ENCODE results near the gene ZNF81.
"Not testable (repeated sequence)": the region's sequence is repeated elsewhere in the genome, so short reads cannot be mapped to it uniquely, and the experiment has no call there.

The ZNF81 gene

DNA sequence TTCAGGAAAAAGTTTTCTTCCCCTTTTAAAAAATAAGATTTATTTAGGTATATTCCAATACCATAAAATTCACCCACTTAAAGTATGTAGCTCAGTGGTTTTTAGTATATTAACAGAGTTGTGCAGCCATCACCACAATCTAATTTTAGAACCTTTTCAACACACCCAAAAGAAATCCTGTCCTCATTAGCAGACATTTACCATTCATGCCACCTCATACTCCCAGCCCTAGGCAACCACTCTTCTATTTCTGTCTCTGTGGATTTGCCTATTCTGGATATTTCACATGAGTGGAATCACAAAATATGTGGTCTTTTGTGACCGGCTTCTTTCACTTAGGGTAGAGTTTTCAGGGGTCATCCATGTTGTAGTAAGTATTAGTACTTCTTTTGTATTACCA is 7.4 kb downstream of the ZNF81 start:
- DNase-seq (ENCODE audit: low read depth): no peak

DNA sequence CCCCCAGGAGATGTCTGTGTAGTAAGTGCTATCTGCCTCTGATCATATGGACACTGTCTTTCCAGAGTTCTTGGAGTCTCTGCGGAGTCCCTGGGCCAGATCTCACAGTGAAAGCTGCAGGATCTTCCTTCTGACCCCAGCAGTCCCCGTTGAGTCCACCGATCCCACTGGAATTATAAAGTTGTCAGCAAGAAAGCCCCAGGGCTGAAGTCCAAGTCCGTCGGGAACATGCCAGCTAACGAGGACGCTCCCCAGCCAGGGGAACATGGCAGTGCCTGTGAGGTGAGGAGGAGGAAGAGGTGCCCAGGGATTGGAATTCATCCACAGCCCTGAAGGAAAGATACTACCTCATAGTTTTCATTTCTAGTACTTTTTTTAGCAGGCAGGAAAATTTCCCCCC is 9.3 kb downstream of the ZNF81 start:
- DNase-seq (ENCODE audit: low read depth): no peak

DNA sequence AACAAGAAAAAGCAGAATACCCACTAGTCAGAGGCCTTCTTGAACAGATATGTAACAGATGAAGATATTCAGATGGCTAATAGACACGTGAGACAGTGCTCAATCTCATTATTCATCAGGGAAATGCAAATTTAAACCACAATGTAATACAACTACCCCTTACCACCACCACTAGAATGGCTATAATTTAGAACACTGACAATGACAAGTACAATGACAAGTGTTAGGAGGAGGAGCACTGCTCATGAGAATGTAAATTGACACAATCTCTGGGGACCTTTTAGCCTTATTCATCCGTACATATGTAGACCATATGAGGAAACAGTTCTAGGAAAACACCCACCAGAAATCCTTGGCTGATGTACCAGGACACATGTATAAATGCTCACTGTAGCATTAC is 13.1 kb downstream of the ZNF81 start:
- DNase-seq (ENCODE audit: low read depth): no peak

DNA sequence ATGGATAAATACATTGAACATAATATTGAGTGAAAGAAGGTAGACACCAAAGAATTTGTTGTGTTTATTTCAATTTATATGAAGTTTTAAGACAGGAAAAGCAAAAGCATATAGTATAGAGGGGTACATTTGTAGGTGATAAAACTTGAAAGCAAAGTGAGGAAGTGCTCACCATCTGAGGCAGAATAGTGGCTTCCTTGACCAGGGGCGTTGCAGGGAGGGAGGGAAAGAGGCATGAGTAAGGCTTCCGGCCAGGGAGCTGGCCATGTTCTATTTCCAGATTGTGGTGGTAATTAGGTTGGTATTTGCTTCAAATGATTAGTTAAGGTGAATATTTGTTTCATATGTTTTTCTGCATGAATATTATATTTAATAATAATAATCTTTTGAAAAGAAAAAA is 13.7 kb downstream of the ZNF81 start:
- not testable (repeated sequence) for DNase-seq (ENCODE audit: low read depth)

DNA sequence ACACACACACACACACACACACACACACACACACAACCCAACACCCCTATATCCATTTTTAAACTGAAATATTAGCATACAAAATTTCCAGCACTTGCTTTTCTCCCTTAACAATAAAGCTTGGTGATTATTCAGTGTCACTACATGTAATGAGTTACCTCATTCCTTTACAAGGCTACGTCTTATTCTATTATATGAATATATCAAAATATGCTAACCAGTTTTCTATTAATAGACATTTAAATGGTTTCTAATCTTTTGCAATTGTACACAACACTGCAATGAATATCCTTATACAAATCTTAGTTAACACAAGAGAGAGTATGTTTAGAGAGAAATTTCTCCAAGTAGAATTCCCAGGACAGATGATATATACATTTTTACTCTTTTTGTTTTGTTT is 14.2 kb downstream of the ZNF81 start:
- DNase-seq (ENCODE audit: low read depth): no peak

DNA sequence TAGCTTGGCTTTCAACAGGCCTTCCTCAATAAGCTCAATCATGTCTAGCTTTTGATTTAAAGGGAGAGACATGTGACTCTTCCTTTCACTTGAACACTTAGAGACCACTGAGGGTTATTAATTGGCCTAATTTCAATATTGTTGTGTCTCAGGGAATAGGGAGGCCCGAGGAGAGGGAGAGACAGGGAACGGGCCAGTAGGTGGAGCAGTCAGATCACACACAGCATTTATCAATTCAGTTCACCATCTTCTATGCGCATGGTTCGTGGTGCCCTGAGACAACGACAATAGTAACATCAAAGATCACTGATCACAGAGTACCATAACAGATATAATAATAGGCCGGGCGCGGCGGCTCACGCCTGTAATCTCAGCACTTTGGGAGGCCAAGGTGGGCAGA is 17.8 kb downstream of the ZNF81 start:
- no peak for DNase-seq (ENCODE audit: low read depth)

DNA sequence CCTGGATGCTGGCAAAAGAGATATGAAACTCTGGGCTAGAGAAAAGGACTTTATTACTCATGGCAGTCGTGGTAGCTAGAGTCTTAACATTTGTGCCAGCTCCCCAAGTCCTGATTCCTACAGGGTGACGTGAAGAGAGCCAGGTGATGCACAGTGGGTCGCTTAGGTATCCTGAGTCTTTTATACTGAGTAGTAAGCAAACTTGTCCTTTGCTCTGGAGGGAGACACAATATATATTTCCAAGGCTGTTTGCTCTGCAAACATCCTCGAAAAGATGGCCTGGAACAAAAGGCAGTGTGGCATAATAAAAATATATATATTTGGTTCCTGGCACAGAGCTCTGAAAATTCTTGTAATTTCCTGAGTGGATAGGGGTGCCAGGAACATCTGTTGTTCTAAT is 23.0 kb downstream of the ZNF81 start:
- no peak for DNase-seq (ENCODE audit: low read depth)

DNA sequence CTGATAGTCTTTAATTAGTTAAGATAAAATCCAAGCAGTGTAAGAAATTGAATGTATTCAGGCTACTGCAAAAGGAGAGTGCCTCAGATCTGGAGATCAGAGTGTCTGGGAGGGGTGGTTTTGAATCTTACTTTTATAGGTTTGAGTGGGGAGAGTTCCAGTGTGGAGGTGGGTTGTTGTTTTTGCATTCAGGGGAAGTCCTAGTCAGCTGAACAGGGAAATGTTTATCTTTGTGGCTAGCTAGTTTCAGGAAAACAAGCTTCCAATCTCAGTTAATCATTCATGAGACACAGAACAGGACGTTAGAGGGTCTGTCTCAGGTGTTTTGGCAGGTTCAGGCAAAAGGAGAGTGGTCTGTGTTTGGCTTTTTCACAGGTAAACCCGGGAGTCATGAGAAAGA is 26.0 kb downstream of the ZNF81 start:
- DNase-seq (ENCODE audit: low read depth): no peak

DNA sequence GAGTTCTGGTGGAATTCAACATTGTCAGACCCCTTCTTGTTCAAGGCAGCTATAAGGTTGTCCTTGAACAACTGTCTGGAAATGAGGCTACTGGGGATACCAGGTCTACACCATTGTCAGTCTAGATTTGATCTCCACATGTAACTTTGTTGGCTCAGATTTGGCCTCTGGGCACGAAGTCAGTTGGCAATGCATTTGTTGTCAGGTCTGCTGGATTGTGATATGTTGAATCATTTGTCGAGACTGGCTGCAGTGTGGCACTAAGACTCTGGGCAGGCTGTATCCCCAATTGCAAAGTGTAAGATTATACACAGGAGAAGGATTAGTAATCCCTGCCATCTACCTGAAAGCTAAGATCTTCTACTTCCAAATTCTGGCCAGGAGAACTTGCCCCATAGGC is 26.5 kb downstream of the ZNF81 start:
- DNase-seq (ENCODE audit: low read depth): no peak

DNA sequence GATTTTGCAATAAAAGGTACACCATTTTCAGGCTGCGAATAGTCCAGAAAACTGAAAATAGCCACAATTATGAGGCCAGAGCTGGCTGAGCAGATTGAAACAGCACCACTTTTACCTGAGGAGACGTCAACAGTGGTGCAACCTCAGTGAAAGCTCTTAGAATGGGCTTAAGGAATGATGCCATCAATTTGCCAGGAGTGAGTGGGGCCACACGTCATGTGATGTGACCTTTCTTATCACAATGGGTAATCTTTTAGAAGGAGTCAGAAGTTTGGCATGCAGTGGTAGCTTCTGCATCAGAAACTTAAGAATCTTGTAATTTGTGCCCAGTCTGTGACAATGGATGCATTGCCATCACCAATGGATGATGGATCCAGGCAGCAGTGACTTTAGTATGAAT is 27.6 kb downstream of the ZNF81 start:
- DNase-seq (ENCODE audit: low read depth): no peak

DNA sequence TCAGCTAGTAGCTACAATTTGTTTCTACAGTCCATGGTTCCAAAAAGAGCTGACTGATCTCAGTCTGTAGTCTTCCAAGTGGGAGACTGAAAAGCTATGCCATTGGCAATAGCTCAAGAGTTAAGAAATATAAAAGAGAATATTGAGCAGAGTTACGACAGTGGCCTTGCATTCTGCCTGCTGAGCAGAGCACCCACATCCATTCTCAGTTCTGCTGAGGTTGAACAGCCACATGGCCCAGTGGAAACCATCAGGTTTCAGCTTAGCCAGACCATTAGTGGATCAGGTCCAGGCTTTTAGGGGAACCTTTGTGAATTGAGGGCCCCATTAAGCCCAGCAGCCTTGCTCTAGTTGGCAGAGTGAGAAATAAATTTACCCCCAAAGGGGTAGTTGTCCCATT is 28.1 kb downstream of the ZNF81 start:
- DNase-seq (ENCODE audit: low read depth): no peak

DNA sequence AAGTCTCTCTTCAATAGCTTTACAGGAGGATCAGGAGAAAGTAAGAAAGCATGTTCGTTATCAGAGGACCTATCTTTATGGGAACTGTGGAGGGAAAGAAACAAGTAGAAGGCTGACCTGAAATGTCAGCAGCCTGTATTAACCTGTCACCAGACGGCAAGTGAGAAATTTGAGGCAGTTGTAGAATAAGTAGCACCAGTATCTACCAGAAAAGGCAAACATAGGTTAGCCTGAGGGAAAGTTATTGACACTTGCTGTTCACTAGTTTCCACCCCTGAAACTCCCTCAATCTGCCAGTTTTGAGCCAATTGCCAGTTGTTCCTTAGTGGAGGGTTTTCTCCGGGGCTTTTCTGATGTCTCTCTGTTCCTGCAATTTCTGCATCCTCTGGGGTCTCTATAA is 36.4 kb downstream of the ZNF81 start:
- no peak for DNase-seq (ENCODE audit: low read depth)

DNA sequence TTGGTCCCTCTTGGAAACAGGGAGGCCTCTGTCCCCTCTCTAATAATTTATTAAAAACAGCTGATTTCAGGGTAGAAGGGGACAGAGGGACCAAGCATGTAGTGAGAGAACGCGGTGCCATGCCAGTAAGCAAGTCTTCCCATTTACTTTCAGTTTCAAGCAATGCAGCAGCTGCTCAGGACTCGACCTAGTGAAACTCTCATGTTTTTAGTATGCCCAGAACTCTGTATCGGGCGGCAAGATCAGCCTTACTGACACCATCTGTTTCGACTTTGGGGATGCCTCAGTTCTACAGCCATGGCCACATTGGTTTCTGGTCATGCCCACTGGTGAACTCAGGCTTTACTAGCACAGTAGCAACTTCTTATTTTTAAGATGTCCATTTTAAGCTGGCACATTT is 40.6 kb downstream of the ZNF81 start:
- no peak for DNase-seq (ENCODE audit: low read depth)

DNA sequence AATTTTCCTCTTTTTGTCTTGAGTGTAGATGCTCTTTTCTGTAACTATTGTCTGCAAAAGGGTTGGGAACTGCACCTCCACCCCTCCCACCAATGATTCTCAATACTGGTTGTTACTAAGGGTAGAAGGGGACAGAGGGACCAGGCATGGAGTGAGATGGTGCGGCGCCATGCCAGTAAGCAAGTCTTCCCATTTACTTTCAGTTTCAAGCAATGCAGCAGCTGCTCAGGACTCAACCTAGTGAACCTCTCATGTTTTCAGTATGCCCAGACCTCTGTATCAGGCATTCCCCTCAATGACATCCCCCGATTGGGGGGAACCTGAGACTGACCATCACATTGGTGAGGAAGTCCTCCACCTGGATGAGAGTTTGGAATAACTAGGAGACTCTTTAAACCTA is 41.5 kb downstream of the ZNF81 start:
- no peak for DNase-seq (ENCODE audit: low read depth)

DNA sequence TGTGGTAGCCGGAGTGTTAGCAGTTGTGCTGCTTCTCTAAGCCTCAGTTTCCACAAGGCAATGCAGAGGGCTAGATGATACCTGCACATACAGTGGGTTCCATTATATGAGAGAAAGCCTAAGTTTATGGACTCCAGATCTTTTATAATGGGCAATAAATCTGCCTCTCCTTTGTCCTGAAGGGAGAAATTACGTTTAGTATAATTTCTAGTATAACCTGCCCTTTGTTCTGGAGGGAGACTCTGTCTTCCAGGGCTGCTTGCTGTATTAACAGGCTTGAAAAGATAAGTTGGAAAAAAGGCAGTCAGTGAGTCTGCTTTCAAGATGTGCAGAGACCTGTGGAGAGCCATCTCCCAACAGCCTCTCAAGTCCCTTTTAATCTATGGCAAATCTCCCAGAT is 42.8 kb downstream of the ZNF81 start:
- no peak for DNase-seq (ENCODE audit: low read depth)

DNA sequence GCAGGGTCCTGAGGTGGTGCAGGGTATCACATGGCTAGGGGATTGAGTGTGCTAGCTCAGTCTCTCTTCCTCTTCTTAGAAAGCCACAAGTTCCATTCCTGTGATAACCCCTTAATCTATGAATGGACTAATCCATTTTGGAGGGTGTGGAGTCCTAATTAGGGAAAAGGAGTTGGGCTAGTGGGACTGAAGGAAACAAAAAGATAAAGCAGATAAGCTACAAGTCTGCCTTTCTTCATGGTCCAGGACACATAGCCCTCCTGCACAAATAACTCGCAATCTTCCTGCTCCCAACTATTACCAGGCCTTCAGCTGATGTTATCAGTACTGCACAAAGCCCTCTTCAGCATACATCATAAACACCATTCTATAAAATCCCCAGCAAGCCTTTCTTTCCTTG is 44.2 kb downstream of the ZNF81 start:
- no peak for DNase-seq (ENCODE audit: low read depth)

DNA sequence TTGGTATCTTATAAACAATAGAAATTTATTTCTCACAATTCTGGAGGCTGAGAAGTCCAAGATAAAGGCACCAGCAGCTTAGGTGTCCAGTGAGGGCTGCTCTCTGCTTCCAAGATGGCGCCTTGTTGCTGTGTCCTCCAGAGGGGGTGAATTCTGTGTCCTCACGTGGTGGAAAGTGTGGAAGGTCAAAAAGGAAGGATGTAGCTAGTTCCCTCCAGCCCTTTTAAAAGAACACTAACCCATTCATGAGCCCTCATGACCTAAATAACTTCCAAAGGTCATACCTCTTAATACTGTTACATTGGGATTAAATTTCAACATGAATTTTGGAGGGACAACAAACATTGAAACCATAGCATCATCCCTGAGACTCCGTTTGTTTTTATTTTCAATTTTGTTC is 48.8 kb downstream of the ZNF81 start:
- DNase-seq (ENCODE audit: low read depth): no peak

DNA sequence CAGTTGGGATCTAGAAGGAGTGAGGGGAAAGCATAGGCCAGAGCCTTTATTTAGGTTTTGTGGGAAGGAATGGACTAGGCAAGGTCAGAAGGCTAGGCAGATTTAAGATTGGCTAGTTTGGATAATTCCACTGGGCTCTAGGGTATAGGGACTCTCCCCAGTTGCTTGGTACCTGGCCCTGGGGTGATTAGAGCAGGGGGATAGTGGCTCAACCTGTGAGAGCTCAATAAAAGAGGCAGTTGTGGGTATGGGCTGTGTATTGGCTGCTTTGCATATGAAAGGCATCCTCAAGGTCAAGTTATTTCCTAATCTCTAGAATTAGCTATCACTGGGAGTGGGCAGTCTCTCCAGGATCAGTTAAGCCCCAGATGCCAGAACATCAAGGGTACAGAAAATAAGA is 61.3 kb downstream of the ZNF81 start:
- DNase-seq (ENCODE audit: low read depth): no peak

DNA sequence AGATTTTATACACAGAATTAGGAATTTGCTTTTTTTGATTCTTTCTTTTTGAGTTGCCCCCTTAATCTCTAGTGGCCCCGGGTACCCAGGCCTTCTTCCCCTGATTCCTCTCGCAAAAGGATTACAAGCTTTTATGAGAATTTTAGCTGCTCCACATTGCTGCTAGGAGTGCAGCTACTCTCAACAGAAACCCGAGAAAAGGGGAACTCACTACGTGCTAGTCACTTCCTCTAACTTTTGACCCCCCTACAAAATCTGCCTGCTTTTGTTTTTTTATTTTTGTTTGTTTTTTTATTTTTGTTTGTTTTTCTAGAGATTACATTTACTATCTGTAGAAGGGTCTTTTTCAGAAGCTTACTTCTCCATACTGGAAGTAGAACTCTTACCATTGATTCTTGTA is 64.1 kb downstream of the ZNF81 start:
- no peak for DNase-seq (ENCODE audit: low read depth)

DNA sequence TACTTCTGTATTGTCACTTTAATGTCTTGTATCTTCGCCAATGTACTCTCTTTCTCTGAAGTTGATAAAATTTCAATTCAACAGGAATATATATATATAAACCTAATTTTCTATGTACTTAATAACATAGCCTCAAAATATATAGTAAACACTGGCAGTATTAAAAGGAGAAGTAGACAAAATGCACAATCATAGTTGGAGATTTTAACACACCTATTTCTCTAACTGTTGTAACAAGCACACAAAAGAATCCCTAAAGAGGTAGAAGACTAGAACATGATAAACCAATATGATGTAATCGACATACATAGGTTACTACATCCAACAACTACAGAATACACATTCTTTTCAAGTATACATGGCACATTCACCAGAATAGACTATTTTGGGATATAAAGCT is 65.5 kb downstream of the ZNF81 start:
- no peak for DNase-seq (ENCODE audit: low read depth)

DNA sequence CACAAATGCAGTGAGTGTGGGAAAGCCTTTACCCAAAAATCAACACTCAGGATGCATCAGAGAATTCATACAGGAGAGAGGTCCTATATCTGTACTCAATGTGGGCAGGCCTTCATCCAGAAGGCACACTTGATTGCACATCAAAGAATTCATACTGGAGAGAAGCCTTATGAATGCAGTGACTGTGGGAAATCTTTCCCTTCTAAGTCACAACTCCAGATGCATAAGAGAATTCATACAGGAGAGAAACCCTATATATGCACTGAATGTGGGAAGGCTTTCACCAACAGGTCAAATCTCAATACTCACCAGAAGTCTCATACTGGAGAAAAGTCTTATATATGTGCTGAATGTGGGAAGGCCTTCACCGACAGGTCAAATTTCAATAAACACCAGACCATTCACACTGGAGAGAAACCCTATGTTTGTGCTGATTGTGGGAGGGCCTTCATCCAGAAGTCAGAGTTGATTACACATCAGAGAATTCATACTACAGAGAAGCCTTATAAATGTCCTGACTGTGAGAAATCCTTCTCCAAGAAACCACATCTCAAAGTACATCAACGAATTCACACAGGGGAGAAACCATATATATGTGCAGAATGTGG is 79.3 kb downstream of the ZNF81 start:
- no peak for DNase-seq (ENCODE audit: low read depth)

DNA sequence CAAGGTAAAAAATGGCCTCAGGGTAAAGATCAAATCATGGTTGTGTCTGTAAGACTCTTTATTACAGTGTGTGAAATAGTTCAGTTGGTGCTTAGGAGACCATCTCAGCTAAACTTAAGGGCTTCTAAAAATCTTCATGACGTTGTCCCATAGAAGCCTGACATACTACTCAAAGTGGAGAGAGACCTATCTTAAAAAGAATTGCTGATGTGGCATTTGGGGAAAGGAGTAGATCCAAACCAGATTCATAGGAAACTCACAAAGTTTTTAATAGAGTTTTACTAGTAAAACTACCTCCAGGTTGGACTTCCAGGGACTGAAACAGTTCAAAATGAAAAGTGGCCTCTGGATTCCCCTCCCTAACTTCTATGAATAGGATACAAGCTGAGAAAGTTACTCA is 81.6 kb downstream of the ZNF81 start:
- no peak for DNase-seq (ENCODE audit: low read depth)

DNA sequence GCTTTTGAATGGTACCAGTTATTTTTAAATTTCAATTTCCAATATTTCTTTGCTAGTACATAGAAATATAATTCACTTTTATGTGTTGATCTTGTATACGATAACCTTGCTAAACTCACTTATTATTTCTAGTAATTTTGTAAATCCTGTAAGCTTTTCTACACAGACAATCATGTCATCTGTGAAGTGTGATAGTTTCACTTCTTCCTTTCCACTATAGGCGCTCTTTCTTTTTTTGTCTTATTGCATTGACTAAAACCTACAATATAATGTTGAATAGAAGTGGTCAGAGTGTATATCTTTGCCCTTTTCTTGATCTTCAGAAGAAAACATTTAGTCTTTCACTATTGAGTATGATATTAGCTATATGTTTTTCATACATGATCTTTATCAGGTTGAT is 90.5 kb downstream of the ZNF81 start:
- no peak for DNase-seq (ENCODE audit: low read depth)

DNA sequence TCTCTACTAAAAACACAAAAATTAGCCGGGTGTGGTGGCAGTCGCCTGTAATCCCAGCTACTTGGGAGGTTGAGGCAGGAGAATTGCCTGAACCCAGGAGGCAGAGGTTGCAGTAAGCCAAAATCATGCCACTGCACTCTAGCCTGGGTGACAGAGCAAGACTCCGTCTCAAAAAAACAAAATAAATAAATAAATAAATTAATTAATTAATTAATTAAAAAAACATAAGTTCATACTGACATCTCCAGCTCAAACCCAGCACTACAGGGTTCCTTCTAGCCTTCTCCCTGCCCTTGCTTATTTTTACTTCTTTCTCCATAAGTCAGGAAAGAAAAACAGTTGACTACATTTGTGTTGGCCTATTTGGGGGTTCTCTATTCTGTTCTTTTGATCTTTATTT is 95.3 kb downstream of the ZNF81 start:
- not testable (repeated sequence) for DNase-seq (ENCODE audit: low read depth)

DNA sequence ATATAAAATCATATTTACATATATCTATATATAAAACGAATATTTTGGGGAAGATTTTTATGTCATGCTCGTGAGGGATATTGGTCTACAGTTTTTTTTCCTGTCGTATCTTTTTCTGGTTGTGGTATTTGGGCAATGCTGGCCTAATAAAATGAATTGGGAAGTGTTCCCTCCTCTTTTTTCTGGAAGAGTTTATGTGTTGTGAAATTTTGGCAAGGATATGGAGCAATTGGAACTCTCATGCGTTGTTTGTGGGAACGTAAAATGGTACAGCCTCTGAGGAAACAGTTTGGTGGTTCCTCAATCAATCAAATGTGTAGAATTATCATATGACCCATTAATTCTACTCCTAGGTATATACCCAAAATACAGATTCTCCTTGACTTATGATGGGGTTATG is 97.2 kb downstream of the ZNF81 start:
- no peak for DNase-seq (ENCODE audit: low read depth)

All from stimulated activated CD8-positive, alpha-beta memory T cell treated with anti-CD3 and anti-CD28 coated beads, Interleukin-7, amount 100 ng/mL, for 24 hours (primary cell).